GM18502 (cell line): ENCODE data around the gene TRAF6.
A peak's percentile ranks its signal among the peaks of the same experiment; 100 is the strongest.

Source experiments
- ATAC-seq: cut with Tn5 transposase; IDR thresholded peaks from one replicate; pipeline ENCODE4 v1.9.1; 2021; ENCODE audit warnings: mild to moderate bottlenecking; ENCODE audit not compliant: unreplicated experiment, poor library complexity

Gene TRAF6

DNA sequence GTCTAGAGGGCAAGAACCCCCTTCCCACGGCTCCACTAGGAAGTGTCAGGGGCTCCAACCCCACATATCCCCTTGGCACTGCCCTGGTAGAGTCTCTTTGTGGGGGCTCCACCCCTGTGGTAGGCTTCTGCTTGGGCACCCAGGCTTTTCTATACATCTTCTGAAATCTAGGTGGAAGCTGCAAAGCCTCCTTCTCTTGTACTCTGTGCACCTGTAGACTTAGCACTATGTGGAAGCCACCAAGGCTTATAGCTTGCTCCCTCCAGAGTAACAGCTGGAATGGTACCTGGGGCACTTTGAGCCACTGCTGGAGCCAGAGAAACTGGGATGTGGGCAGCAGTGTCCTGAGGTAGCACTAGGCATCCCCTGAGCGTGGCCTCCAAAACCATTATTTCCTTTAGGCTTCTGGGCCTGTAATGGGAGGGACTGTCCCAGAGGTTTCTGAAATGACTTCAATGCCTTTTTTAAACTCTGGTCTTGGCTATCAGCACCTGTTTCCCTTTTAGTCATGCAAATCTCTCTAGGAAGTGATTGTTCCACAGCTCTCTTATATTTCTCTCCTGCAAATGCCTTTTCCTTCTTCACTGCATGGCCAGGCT is 68.4 kb downstream of the TRAF6 start:
- peak; percentile 98 for ATAC-seq

DNA sequence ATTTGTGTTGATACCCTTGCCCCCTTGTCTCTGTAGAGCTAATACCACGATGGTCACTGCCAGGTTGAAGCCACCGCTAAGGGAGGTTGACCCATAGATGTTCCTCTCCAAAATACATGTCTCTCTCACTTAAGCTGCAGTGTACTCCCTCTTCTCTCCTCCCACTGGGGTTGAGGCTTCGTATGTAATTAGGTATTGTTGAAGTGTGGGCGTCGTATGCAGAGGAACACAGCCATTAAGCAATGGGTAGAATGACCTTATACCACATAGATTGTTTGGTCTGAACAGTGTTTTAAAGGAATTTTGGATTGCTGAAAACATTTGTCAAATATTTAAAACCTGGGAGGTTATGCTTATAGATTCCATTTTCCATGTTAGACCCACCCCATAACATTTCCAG is 71.9 kb downstream of the TRAF6 start:
- ATAC-seq, result no peak

DNA sequence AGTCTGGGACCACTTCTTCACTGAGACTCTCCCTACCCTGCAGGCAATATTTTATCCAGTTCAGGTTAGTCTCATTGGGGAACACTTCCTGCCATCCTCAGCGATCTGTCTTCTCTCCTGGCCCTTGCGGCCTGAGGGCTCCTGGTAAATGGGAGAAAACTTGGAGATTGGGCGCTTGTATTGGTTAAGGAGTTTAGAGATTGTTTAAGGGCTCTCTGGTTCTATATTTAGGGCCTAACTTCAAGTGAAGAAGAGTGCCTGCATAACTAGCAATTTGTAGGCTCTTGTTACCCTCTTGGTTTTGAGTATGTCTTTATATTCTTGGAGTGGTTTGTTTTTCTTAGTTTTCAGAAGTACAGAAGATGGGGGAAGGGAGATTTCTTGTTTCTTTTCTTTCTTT is 72.7 kb downstream of the TRAF6 start:
- no peak for ATAC-seq
